Measurements from ENCODE around the gene UBE2G1. TPM values are rescaled to one million over a fixed set of nuclear protein-coding genes. Genes with fewer than 3 reads are reported as not detected.
A peak's percentile ranks its signal among the peaks of the same experiment; 100 is the strongest.

The UBE2G1 gene
- total and polyA plus RNA-seq, 2 of the 8 experiments (the other 6 are each of a cell fraction or from before 2014, with no cell fraction given): 73.9 to 170 TPM

DNA sequence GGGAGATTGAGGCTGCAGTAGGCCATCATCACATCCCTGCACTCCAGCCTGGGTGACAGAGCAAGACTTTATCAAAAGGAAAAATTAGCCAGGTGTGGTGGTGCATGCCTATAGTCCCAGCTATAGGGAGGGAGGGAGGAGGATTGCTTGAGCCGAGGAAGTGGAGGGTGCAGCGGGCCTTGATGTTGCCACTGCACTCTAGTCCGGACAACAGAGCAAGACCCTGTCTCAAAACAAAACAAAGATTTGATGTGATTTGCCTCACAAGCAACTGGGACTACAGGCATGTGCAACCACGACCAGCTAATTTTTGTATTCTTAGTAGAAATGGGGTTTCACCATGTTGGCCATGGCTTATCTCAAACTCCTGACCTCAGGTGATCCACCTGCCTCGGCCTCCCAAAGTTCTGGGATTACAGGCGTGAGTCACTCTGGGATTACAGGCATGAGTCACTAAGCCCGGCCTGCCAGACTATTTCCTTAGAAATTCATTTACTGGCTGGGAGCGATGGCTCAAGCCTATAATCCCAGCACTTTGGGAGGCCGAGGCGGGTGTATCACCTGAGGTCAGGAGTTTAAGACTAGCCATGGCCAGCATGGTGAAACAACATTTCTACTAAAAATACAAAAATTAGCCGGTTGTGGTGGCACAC, 11.5 kb downstream of the UBE2G1 start:
- no peak overlapping the region for H3K4ac ChIP-seq (replicated peaks; ENCODE audit: insufficient read length, low read depth, low read length)
- WGBS, 2 experiments (ENCODE audit: extremely low coverage in 1 of 2, insufficient coverage in 1 of 2, insufficient read length in 1 of 2, insufficient replicate concordance in 2 of 2, low coverage in 1 of 2, low lambda C conversion rate in 2 of 2, missing lambda C conversion rate in 1 of 2): 90% methylated on average over 11 of the region's 11 CpGs; no CpG with 5 or more reads in 1 of the 2 experiments
- no peak overlapping the region for H4K5ac ChIP-seq (ENCODE audit: insufficient read length, low read depth, low read length)
- H4K91ac ChIP-seq (replicated peaks; ENCODE audit: insufficient read length, low read length): no peak overlapping the region
- no peak overlapping the region for H3K14ac ChIP-seq (ENCODE audit: insufficient read length)
- ChIA-PET CTCF (ENCODE audit: partially characterized antibody) (interaction anchor here (0.9 to 1.7 kb wide), 4 partner anchors 10 to 67 kb away, joined by 3 to 5 read pairs (median 3); no protein-coding TSS in a partner anchor), POLR2A (ENCODE audit: partially characterized antibody) (interaction anchor here (1.0 to 2.0 kb wide), 4 partner anchors 9 to 27 kb away, joined by 3 to 6 read pairs (median 4); no protein-coding TSS in a partner anchor)
- FAIRE-seq (no peak), DNase-seq (ENCODE audit: low read depth in 1 of 2, low spot score in 2 of 2) (no peak)
- no peak overlapping the region for H2BK120ac ChIP-seq (replicated peaks; ENCODE audit: low read depth, low read length)
- no peak overlapping the region for H3K9ac ChIP-seq (replicated peaks in 1 of 4; ENCODE audit: extremely low read depth in 1 of 4, low read depth in 3 of 4, low read length in 3 of 4)
- H3K27me3 ChIP-seq (replicated peaks in 1 of 4; ENCODE audit: control insufficient read depth in 3 of 4, extremely low read depth in 1 of 4, insufficient read depth in 3 of 4, low read length in 3 of 4): no peaks in the 10 kb centered on the region
- H2BK12ac ChIP-seq (ENCODE audit: low read depth, low read length): no peak overlapping the region
- H3K79me2 ChIP-seq (ENCODE audit: control insufficient read depth in 1 of 2, insufficient read depth in 2 of 2, low read length in 2 of 2): peaks cover 62 to 100% of the 10 kb centered on the region in 2 experiments
- H3K4me2 ChIP-seq (ENCODE audit: insufficient read depth in 1 of 2, low read depth in 2 of 2, low read length in 2 of 2): no peak overlapping the region
- H4K20me1 ChIP-seq (replicated peaks in 1 of 2; ENCODE audit: control insufficient read depth in 1 of 2, insufficient read depth in 2 of 2, low read length in 2 of 2): peaks cover 20 to 24% of the 10 kb centered on the region in 2 experiments
- no peak overlapping the region for H3K18ac ChIP-seq (ENCODE audit: extremely low read depth, low read length)
- H3K23me2 ChIP-seq (ENCODE audit: low read depth, low read length): no peaks in the 10 kb centered on the region
- H3K56ac ChIP-seq (replicated peaks; ENCODE audit: insufficient read length, low read depth, low read length): no peak overlapping the region
- no peak overlapping the region for H2BK20ac ChIP-seq (ENCODE audit: low read length)
- H3K9me3 ChIP-seq (ENCODE audit: insufficient read depth in 2 of 2, low read depth in 1 of 2, low read length in 1 of 2): no peaks in the 10 kb centered on the region
- peaks cover 0 to 10% (median 1%) of the 10 kb centered on the region in 4 experiments; a peak in 3 of 7 replicates for H3K4me1 ChIP-seq (replicated peaks in 1 of 4; ENCODE audit: control insufficient read depth in 3 of 4, insufficient read depth in 4 of 4, low read length in 3 of 4)
- no peak overlapping the region for H3K4me3 ChIP-seq (ENCODE audit: extremely low read depth in 1 of 4, insufficient read depth in 2 of 4, low read depth in 3 of 4, low read length in 4 of 4)
- H2AK5ac ChIP-seq (ENCODE audit: low read depth, low read length): no peak overlapping the region
- 0 out of 2 replicates have a peak overlapping the region, but pooled peaks have one; percentile 5 for H3K27ac ChIP-seq (ENCODE audit: low read depth, low read length)
- H3K23ac ChIP-seq (ENCODE audit: insufficient read length): no peak overlapping the region
- no peak overlapping the region for H2BK5ac ChIP-seq (ENCODE audit: low read depth, low read length)
- H3K79me1 ChIP-seq (ENCODE audit: low read depth, low read length): peaks cover 3% of the 10 kb centered on the region; the same call in 1 of the 2 replicates
- H2AFZ ChIP-seq (ENCODE audit: low read length): no peak overlapping the region
- H3K36me3 ChIP-seq (ENCODE audit: control insufficient read depth in 2 of 4, insufficient read depth in 4 of 4, low read length in 3 of 4): peaks cover 0 to 2% (median 0%) of the 10 kb centered on the region in 4 experiments; a peak in 2 of 8 replicates
- H4K8ac ChIP-seq (ENCODE audit: extremely low read depth, insufficient read depth, low read length): no peak overlapping the region
- no peak overlapping the region for H2BK15ac ChIP-seq (ENCODE audit: low read length)
- no peak for TF ChIP-seq SP1 (IDR thresholded peaks at IDR 0.05; ENCODE audit: low read depth, low read length)
- TF ChIP-seq PHF8 (conservative IDR thresholded peaks at IDR 0.05; ENCODE audit: low read depth, low read length): no peak
- no peak for TF ChIP-seq CBX5 (IDR thresholded peaks at IDR 0.05; ENCODE audit: low read depth, low read length)
- TF ChIP-seq SIX5 (IDR thresholded peaks at IDR 0.05; ENCODE audit: low read depth, low read length): no peak
- no peak for TF ChIP-seq NANOG (IDR thresholded peaks at IDR 0.05; ENCODE audit: insufficient read depth, low read depth, low read length, poor library complexity, severe bottlenecking)
- TF ChIP-seq TEAD4 (IDR thresholded peaks at IDR 0.05; ENCODE audit: low read depth, low read length): no peak
- no peak for TF ChIP-seq BRCA1 (IDR thresholded peaks at IDR 0.05; ENCODE audit: low read depth, low read length)
- no peak for TF ChIP-seq RBBP5 (IDR thresholded peaks at IDR 0.05; ENCODE audit: borderline replicate concordance, low read depth, low read length)
- TF ChIP-seq POLR2AphosphoS5 (IDR thresholded peaks at IDR 0.05; ENCODE audit: low read depth, low read length): no peak

Data from H1 (cell line).